ENCODE measurements around the gene DMRTB1. TPM values are rescaled to one million over a fixed set of nuclear protein-coding genes. Genes with fewer than 3 reads are reported as not detected.

Gene DMRTB1
- total RNA-seq, 1 experiment from 2014 or later = not detected

DNA sequence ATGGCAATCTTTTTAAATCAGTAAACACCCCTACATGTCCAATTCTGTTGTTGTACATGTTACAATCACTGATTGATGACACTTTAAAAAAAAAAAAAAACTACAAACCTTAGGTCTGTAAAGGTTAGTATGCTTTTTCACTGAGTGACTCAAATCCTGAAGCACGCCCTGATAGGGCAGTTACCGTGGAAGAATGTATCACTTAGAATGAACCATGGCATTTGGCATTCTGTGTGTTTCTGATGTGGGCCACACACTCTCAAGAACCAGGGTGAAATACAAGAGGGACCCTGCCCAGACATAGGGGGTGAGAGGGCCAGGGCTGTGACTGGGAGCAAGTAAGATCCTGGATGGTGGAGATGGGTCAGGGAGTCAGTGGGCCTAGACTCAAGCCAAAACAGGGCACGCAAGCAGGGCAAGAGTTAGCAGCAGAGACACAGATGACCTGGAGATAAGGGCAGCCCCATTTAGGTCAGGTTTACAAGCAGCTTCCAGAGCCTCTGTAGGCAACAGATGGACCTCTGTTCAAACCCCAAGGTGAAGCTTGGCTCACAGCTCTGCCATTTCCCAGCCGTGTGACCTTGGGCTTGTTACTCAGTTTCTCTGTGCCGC, 47.6 kb upstream of the DMRTB1 start:
- Histone ChIP-seq H3K4me3 (replicated peaks in 1 of 2; ENCODE audit: low read depth in 1 of 2, low read length in 2 of 2) (no peak overlapping the region), H3K27me3 (ENCODE audit: insufficient read depth, low read length) (no peaks in the 10 kb centered on the region), H3K4me1 (ENCODE audit: control insufficient read depth in 1 of 2, insufficient read depth in 2 of 2, low read length in 2 of 2) (peaks cover 33 to 62% of the 10 kb centered on the region in 2 experiments), H2AFZ (ENCODE audit: low read depth, low read length, poor library complexity, severe bottlenecking) (no peak overlapping the region), H3K9me3 (ENCODE audit: control insufficient read depth in 1 of 2, insufficient read depth in 1 of 2, low read depth in 1 of 2, low read length in 2 of 2) (no peaks in the 10 kb centered on the region), H3K9me2 (ENCODE audit: insufficient read depth) (no peaks in the 10 kb centered on the region), H3K9ac (ENCODE audit: low read length) (no peak overlapping the region), H4K20me1 (ENCODE audit: insufficient read depth) (no peaks in the 10 kb centered on the region), H3K27ac (ENCODE audit: low read depth, low read length) (peak overlapping the region; percentile 90), H3K79me2 (ENCODE audit: insufficient read depth, low read length) (no peaks in the 10 kb centered on the region), H3K36me3 (ENCODE audit: control insufficient read depth in 1 of 2, insufficient read depth in 2 of 2, low read length in 2 of 2) (no peaks in the 10 kb centered on the region), H3K4me2 (ENCODE audit: low read length) (peak overlapping the region; percentile 76)
- POLR2A ChIA-PET = no interaction called here
- TF ChIP-seq EGR1 (IDR thresholded peaks at IDR 0.05; ENCODE audit: low read depth) (no peak), POLR2A (IDR thresholded peaks at IDR 0.05; ENCODE audit: borderline replicate concordance, extremely low read depth, insufficient read depth, insufficient read length) (no peak), ATF3 (IDR thresholded peaks at IDR 0.05) (no peak), YY1 (IDR thresholded peaks at IDR 0.05; ENCODE audit: extremely low read depth, insufficient replicate concordance, low read depth, low read length) (no peak), ELF1 (IDR thresholded peaks at IDR 0.05; ENCODE audit: borderline replicate concordance, low read depth) (no peak), SIN3A (IDR thresholded peaks at IDR 0.05; ENCODE audit: low read depth) (no peak), CEBPB (IDR thresholded peaks at IDR 0.05; ENCODE audit: low read depth) (no peak), CBX3 (IDR thresholded peaks at IDR 0.05; ENCODE audit: low read depth) (no peak), JUND (IDR thresholded peaks at IDR 0.05) (no peak), TCF7L2 (IDR thresholded peaks at IDR 0.05; ENCODE audit: borderline replicate concordance, extremely low read depth, insufficient read depth, insufficient read length) (no peak), EZH2phosphoT487 (IDR thresholded peaks at IDR 0.05; ENCODE audit: borderline replicate concordance) (no peak), FOSL1 (IDR thresholded peaks at IDR 0.05; ENCODE audit: low read depth) (no peak), ZFX (IDR thresholded peaks at IDR 0.05) (no peak), RAD21 (IDR thresholded peaks at IDR 0.05; ENCODE audit: low read depth) (no peak)
- TF ChIP-seq, protein P1, sequence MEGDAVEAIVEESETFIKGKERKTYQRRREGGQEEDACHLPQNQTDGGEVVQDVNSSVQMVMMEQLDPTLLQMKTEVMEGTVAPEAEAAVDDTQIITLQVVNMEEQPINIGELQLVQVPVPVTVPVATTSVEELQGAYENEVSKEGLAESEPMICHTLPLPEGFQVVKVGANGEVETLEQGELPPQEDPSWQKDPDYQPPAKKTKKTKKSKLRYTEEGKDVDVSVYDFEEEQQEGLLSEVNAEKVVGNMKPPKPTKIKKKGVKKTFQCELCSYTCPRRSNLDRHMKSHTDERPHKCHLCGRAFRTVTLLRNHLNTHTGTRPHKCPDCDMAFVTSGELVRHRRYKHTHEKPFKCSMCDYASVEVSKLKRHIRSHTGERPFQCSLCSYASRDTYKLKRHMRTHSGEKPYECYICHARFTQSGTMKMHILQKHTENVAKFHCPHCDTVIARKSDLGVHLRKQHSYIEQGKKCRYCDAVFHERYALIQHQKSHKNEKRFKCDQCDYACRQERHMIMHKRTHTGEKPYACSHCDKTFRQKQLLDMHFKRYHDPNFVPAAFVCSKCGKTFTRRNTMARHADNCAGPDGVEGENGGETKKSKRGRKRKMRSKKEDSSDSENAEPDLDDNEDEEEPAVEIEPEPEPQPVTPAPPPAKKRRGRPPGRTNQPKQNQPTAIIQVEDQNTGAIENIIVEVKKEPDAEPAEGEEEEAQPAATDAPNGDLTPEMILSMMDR (IDR thresholded peaks at IDR 0.05 in 2 of 3, conservative IDR thresholded peaks at IDR 0.05 in 1 of 3; ENCODE audit: borderline replicate concordance in 1 of 3, insufficient read depth in 1 of 3, low read depth in 2 of 3, low read length in 2 of 3) = no peak
- TF ChIP-seq, protein P2, sequence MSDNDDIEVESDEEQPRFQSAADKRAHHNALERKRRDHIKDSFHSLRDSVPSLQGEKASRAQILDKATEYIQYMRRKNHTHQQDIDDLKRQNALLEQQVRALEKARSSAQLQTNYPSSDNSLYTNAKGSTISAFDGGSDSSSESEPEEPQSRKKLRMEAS (IDR thresholded peaks at IDR 0.05) = no peak
- TF ChIP-seq, protein P3, sequence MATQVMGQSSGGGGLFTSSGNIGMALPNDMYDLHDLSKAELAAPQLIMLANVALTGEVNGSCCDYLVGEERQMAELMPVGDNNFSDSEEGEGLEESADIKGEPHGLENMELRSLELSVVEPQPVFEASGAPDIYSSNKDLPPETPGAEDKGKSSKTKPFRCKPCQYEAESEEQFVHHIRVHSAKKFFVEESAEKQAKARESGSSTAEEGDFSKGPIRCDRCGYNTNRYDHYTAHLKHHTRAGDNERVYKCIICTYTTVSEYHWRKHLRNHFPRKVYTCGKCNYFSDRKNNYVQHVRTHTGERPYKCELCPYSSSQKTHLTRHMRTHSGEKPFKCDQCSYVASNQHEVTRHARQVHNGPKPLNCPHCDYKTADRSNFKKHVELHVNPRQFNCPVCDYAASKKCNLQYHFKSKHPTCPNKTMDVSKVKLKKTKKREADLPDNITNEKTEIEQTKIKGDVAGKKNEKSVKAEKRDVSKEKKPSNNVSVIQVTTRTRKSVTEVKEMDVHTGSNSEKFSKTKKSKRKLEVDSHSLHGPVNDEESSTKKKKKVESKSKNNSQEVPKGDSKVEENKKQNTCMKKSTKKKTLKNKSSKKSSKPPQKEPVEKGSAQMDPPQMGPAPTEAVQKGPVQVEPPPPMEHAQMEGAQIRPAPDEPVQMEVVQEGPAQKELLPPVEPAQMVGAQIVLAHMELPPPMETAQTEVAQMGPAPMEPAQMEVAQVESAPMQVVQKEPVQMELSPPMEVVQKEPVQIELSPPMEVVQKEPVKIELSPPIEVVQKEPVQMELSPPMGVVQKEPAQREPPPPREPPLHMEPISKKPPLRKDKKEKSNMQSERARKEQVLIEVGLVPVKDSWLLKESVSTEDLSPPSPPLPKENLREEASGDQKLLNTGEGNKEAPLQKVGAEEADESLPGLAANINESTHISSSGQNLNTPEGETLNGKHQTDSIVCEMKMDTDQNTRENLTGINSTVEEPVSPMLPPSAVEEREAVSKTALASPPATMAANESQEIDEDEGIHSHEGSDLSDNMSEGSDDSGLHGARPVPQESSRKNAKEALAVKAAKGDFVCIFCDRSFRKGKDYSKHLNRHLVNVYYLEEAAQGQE (IDR thresholded peaks at IDR 0.05; ENCODE audit: low read depth) = no peak
- ATAC-seq (no peak), DNase-seq (ENCODE audit: low read depth, low spot score) (no peak)
- CTCF ChIA-PET = interaction anchor here (1.5 kb wide), 1 partner anchor 38 kb away, joined by 4 read pairs; no protein-coding TSS in a partner anchor
- RAD21 ChIA-PET (ENCODE audit: low non-redundant PET in 1 of 2, low total read pairs in 2 of 2, uncharacterized antibody in 2 of 2, unreplicated experiment in 2 of 2) = no interaction called here
- no TSS peak for BruUV-seq (replicated peaks)
- intact Hi-C loops (cut with micrococcal nuclease) = no loop called here
